CD4-positive, alpha-beta T cell treated with Interleukin-15 for 1 hour (primary cell): ENCODE data around the gene HBM.
"Not testable (repeated sequence)": the region's sequence is repeated elsewhere in the genome, so short reads cannot be mapped to it uniquely, and the experiment has no call there.

Experiments used
- DNase-seq: peaks from one replicate; pipeline ENCODE4 v3.0.0-alpha.2; 2020

HBM gene

GRCh38 chr16:188674-189073 is 22.9 kb downstream of the HBM start:
- DNase-seq = no peak

GRCh38 chr16:189604-190186 is 23.9 kb downstream of the HBM start:
- DNase-seq = no peak

GRCh38 chr16:191831-192230 is 26.1 kb downstream of the HBM start:
- DNase-seq = no peak

- no peak for DNase-seq
These were observed 26.9 kb downstream of the HBM start for GRCh38 chr16:192686-193085.

- no peak for DNase-seq
These were observed 27.7 kb downstream of the HBM start for GRCh38 chr16:193441-193840.

GRCh38 chr16:194516-194915 is 28.7 kb downstream of the HBM start:
- DNase-seq = no peak

GRCh38 chr16:200388-200787 is 34.6 kb downstream of the HBM start:
- DNase-seq = no peak

GRCh38 chr16:203246-203645 is 37.5 kb downstream of the HBM start:
- no peak for DNase-seq

- not testable (repeated sequence) for DNase-seq
These were observed 38.3 kb downstream of the HBM start for GRCh38 chr16:204046-204445.

- DNase-seq = not testable (repeated sequence)
These were observed 43.6 kb downstream of the HBM start for GRCh38 chr16:209359-209758.

GRCh38 chr16:211631-212180 is 45.9 kb downstream of the HBM start:
- not testable (repeated sequence) for DNase-seq

GRCh38 chr16:212999-213398 is 47.2 kb downstream of the HBM start:
- no peak for DNase-seq
